Mucosa of descending colon (tissue), 3 donors: ENCODE data around the gene MLPH. TPM values are rescaled to one million over a fixed set of nuclear protein-coding genes. Genes with fewer than 3 reads are reported as not detected.

Experiments
- ATAC-seq: fragments of 200-7000 bp; cut with Tn5 transposase; one replicate; pipeline ENCODE4 v1.9.1; 2020; ENCODE audit warnings: mild to moderate bottlenecking, moderate library complexity
- DNase-seq, 3 donors: peaks; one replicate each; pipeline ENCODE4 v3.0.0-alpha.2; 2020
- H3K36me3 ChIP-seq: fragments of 200-600 bp; one replicate; pipeline ENCODE4 v1.8.0; 2021; ENCODE audit warnings: low read depth, mild to moderate bottlenecking
- H3K4me1 ChIP-seq: fragments of 200-600 bp; one replicate; pipeline ENCODE4 v1.8.0; 2021; ENCODE audit warnings: low read depth, mild to moderate bottlenecking
- H3K4me3 ChIP-seq: fragments of 200-600 bp; one replicate; pipeline ENCODE4 v1.8.0; 2021; ENCODE audit warnings: mild to moderate bottlenecking
- H3K9me3 ChIP-seq: fragments of 200-600 bp; one replicate; pipeline ENCODE4 v1.8.0; 2021; ENCODE audit warnings: mild to moderate bottlenecking
- intact Hi-C, 2 donors: fragments of 100-400 bp; cut with DNase I in 1 of 2; cut with micrococcal nuclease in 1 of 2; formaldehyde crosslinking; loops; one replicate each; pipeline versions ENCODE4 v1.11.0 to v1.11.1; 2022; cut with DNase I, micrococcal nuclease
- long read RNA-seq, 2 donors: library from polyadenylated mRNA; unstranded; transcript quantifications; one replicate each; pipeline ENCODE4 v2.0.0, GENCODE V29; 2019 to 2021
- total RNA-seq, 3 donors: library from RNA; stranded (reverse); fragmentation: NEBNext Ultra II Directional in 2 of 3; extraction: Animal tissue kit (Norgen Biotek cat#: 25700) in 2 of 3; gene quantifications; one replicate each; pipeline versions ENCODE4 v1.2.1 to v1.2.4, GENCODE V29; 2021 to 2023
- TF ChIP-seq, protein P1 (sequence below): fragments of 200-600 bp; IDR thresholded peaks from one replicate; pipeline ENCODE4 v1.8.0; 2022; ENCODE audit warnings: antibody characterized with exemption, mild to moderate bottlenecking
- donor health status: DM: no; HTN: no; CAD: no; lungs with moderate emphysema.
- donor health status: DM: no; HTN: no; CAD: no.
- donor health status: DM: no; HTN: yes; CAD: no.

The MLPH gene, protein sequence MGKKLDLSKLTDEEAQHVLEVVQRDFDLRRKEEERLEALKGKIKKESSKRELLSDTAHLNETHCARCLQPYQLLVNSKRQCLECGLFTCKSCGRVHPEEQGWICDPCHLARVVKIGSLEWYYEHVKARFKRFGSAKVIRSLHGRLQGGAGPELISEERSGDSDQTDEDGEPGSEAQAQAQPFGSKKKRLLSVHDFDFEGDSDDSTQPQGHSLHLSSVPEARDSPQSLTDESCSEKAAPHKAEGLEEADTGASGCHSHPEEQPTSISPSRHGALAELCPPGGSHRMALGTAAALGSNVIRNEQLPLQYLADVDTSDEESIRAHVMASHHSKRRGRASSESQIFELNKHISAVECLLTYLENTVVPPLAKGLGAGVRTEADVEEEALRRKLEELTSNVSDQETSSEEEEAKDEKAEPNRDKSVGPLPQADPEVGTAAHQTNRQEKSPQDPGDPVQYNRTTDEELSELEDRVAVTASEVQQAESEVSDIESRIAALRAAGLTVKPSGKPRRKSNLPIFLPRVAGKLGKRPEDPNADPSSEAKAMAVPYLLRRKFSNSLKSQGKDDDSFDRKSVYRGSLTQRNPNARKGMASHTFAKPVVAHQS
- total RNA-seq = 100 to 1,000 TPM in 2 of 3 donors, 10 to 100 TPM in 1; 46.8 to 133 (median 121) TPM
- long read RNA-seq, donor 1, transcript MLPH-202 (15 exons, 2,332 nt) = major isoform, 9 of 29 reads
- long read RNA-seq, donor 1, partial matches to known transcripts = 4 of 29 reads
- long read RNA-seq, donor 1, other reads (novel, unspliced or antisense) = 13 of 29 reads
- long read RNA-seq, donor 2, transcript MLPH-202 (15 exons, 2,332 nt) = major isoform, 14 of 39 reads
- long read RNA-seq, donor 2, partial matches to known transcripts = 2 of 39 reads
- long read RNA-seq, donor 2, other reads (novel, unspliced or antisense) = 16 of 39 reads

DNA sequence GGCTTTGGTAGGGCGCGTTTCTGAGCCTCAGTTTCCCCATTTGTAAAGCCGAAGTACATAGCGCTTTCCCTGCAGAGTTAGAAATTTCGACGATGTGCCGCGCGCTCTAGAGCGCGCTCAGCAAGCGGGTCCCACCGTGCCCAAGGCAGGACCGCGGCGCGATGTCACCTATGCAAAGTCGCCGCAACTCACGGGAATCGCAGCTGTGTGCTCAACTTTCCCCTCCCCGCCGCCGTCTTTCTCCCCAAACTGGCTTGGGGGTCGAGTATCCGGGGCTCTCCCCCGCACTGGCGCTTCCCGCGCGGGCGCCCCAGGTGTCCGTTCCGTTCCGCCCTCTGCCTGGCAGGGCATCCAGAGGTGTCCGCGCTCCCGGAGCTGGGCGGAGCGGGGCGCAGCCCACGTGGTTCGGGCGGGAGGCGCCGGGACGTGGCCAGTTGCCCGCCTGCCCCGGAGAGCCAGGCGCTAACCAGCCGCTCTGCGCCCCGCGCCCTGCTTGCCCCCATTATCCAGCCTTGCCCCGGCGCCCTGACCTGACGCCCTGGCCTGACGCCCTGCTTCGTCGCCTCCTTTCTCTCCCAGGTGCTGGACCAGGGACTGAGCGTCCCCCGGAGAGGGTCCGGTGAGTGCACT, at the start of gene MLPH:
Gene MLPH (plus strand): TSS at position 433 of the 630 bp plus-strand sequence. CDS start 6,176 bp downstream, outside the sequence.
- peak; percentile 69 for ATAC-seq
- Histone ChIP-seq H3K4me1 (peaks cover 37% of the 10 kb centered on the region), H3K36me3 (no peaks in the 10 kb centered on the region), H3K4me3 (no peak within 1 kb of the TSS), H3K9me3 (peaks cover 8% of the 10 kb centered on the region)
- TF ChIP-seq, protein P1, sequence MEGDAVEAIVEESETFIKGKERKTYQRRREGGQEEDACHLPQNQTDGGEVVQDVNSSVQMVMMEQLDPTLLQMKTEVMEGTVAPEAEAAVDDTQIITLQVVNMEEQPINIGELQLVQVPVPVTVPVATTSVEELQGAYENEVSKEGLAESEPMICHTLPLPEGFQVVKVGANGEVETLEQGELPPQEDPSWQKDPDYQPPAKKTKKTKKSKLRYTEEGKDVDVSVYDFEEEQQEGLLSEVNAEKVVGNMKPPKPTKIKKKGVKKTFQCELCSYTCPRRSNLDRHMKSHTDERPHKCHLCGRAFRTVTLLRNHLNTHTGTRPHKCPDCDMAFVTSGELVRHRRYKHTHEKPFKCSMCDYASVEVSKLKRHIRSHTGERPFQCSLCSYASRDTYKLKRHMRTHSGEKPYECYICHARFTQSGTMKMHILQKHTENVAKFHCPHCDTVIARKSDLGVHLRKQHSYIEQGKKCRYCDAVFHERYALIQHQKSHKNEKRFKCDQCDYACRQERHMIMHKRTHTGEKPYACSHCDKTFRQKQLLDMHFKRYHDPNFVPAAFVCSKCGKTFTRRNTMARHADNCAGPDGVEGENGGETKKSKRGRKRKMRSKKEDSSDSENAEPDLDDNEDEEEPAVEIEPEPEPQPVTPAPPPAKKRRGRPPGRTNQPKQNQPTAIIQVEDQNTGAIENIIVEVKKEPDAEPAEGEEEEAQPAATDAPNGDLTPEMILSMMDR = no peak
- peak; percentile 72 to 86 (median 81) for DNase-seq
- intact Hi-C loops = no loop called here

DNA sequence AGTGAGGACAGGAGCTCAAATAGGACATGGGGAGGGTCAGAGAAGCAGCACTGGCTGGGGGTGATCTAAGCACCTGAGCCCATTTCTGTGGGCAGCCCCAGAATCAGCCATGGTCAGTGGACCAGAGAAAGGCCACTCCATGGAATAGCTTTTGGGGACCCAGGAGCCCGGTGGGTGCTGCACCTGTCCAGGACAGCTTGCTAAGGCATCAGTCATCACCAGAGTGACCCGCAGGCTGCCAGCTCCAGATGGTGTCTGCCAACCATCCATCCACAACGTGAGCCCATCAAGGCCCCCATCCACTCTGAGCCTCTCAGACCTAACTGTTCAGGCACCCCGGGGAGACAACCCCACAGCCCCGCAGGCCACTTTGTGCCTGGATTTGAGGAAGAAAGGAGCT, 49.5 kb upstream of the MLPH start:
- DNase-seq (no peak), ATAC-seq (no peak)
- Histone ChIP-seq H3K4me3 (no peak overlapping the region), H3K36me3 (no peaks in the 10 kb centered on the region), H3K9me3 (no peaks in the 10 kb centered on the region), H3K4me1 (no peaks in the 10 kb centered on the region)
- TF ChIP-seq, protein P1 = no peak
- intact Hi-C loops = no loop called here

DNA sequence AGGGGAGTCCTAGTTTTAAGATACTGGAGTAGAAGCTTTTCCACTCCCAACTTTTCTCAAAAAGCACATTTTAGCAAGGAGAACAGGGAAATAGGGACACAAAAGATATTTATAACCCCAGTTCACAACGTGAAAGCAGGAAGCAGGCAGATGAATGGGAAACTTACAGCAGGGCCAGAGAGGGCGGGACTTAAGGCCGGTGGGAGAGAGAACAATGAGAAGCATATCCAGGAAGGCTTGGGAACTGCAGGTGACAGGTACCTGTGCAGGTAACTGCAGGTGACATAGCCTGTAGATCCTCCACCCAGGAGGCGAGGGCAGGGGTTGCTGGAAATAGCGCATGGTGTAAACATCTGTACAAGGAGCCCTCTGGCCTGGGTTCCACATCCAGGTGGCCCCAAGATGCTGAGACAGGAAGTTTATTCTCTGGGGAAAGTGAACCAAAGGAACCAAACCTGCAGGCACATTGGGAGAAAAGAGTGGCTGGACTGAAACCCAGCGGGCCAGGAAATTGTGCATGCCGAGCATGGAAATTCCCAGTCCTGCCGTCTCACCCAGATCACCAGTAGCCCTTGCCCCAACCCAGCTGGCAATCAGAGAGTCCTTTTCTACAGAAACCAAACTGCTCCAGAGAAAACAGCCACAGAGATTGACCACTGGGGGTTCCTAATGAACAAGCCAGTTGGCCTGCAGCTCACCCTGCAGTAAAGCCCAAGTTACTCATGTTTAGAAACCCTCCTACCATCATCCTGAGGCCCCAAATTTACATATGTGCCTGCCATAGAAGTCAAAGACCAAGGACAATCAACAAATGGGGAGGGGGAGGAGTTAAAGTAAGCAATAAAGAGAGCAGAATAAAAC, 48.7 kb upstream of the MLPH start:
- Histone ChIP-seq H3K4me1 (no peaks in the 10 kb centered on the region), H3K4me3 (no peak overlapping the region), H3K9me3 (no peaks in the 10 kb centered on the region), H3K36me3 (no peaks in the 10 kb centered on the region)
- TF ChIP-seq, protein P1 = no peak
- ATAC-seq (peak; percentile 88), DNase-seq (peak in 2 of 3 donors; percentile 58 to 62)
- intact Hi-C loops = no loop called here

DNA sequence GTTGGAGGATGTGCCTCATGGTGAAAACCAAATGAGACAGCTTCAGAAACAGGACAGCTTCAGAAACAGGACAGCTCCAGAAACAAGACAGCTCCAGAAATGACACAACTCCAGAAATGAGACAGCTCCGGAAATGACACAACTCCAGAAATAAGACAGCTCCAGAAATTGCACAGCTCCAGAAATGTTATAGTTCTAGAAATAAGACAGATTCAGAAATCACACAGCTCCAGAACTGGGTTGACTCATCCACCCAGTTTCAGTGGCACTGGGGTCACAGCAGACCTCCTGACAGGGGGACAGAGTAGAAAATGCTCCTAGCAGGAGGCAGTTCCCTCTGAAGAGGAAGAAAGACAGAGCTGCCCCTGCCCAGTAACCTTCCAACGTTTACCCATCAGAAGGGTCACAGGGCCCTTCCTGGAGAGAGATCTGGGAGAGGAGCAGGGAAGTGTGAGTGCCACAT, 46.2 kb upstream of the MLPH start:
- TF ChIP-seq, protein P1 = no peak
- ATAC-seq (no peak), DNase-seq (no peak)
- no peak overlapping the region for H3K4me3 ChIP-seq
- no peaks in the 10 kb centered on the region for H3K36me3 ChIP-seq
- intact Hi-C loops = no loop called here
- H3K9me3 ChIP-seq = no peaks in the 10 kb centered on the region
- no peaks in the 10 kb centered on the region for H3K4me1 ChIP-seq
